Islet of Langerhans (tissue), 1 donor: ENCODE data around the gene ZFP57.

Experiments
- FAIRE-seq: peaks from one replicate; lab custom pipeline; 2011; peaks lifted over from hg19 to GRCh38; lab: Jason Lieb, UNC

The ZFP57 gene

DNA sequence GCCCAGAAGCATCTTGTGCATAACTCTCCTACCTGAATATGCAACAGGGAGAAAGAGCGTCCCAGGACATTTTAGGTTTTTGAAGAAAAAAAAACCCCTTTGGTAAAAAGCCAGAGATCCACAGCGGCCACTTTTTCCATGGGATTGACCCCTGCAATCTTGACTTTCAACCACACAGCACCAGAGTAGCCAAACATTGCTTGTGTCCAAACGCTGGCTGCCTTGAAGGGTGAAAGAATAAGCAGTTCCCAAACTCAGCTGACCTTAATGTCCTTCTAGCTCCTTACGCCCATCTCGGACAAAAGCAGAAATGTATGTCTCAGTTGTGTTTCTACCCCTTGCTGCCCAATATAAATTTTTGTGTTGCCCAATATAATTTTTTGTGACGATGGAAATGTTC, 25.3 kb downstream of the ZFP57 start:
- FAIRE-seq: no peak

DNA sequence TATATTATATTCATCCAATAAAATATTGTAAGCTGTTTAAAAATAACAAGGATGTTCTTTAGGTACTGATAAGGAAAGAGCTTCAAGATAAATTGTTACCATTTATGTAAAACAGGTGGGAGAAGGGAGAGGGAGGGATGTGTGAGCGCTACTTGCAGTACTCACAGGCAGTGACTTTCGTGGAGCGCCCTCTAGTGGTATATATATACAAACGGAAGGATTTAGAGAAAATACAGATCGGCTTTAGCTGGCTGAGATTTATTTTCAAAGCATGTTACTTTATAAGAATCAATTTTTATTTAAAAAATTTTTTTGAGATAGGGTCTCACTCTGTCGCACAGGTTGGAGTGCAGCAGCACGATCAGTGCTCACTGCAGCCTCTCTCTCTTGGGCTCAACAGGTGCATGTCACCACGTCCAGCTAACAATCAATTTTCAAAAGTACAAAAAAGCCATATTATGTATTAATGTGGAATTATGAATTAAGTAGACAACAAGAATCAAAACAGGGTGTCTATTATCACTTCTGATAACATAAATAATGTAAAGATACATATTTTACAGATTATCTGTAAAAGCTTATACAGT, 27.4 kb downstream of the ZFP57 start:
- peak; percentile 64 for FAIRE-seq

DNA sequence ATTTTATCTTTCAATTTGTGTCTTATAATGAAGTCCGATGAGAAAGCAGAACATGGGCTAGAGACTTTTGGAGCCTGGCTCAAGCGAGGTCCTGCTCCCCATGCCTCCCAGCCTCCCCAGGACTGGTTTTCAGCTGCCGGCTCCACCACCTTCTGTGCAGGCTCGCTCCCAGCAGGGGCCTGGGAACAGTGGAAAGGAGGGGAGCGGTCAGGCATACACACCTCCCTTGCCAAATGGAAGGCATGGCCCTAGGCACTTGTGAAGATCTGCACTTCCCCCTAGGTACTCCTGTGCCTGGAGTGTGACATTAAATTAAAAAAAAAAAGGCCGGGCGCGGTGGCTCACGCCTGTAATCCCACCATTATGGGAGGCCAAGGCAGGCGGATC, 28.8 kb downstream of the ZFP57 start:
- no peak for FAIRE-seq

DNA sequence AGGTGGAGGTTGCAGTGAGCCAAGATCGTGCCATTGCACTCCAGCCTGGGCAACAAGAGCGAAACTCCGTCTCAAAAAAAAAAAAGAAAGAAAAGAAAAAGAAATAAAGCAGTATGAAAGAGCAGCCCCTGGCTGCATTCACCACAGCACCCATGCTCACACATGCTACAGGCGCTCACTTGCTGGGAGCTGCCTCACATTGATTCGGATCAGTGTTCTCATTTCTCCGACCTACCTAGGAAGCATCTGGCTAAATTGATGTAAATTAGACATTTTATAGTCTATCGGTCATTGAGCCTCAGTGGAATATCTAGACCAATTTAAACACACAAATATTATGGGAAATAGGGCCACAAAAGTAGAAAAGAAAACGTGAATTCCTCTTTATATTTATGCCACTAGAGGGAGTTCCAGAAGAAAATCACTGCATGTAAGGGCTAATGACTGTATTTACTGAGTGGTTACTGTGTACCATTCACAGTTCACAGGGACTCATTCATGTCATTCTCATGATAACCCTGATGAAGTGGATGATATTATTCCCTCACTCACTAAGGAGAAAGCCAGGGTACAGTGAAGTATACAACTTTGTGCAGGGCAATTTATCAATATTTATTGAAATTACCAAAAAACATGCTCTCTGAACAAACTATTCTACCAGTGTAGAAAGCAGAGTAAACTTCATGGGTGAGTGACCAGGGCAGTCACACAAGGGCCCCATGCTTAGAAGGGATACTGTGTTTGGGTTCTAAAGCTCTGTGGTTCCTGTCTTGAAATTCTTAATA, 29.3 kb downstream of the ZFP57 start:
- FAIRE-seq: no peak

DNA sequence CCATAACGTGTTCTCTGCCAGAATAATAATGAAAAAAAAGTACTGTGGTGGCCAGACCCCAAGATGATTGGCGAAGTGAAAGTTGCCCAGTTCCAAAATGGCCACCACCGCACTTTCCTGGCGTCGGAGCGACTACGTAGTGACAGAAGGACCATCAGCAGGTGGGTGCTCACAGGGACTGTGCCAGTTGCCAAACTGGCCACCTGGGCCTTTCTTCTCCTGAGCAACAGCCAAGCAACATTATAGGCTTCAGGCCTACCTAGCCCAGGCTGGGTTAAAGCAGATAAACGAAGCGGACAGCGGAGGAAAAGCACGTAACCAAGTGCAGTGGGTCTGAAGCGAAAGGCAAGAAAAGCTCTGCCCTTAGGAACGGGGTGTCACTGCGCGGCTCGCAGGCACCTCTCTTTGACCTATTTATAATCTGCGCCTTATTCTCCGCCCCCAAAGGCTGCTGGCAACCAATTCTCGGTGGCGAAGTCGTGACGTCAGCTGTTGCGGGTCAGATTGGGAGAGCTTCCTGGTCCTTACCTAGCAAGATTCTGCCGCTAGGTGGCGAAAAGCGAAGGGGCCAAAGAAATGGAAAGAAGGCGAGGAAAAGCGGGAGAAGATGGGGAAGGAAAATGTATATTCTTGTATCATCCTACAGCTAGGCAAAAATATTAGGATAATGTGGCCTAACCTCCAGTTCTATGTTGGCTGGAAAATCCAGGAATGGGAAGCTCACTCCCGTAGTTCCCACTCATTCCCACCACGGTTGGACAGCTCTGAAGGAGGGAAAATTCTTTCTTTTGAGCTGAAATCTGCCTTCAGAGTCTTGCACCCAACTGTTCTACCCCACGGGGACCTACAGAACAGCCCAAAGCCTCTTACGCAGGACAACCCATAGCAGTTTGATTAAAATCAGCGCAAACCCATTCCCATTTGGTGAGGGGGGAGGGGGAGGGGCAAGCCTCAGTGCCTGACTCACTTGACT, 31.0 kb downstream of the ZFP57 start:
- FAIRE-seq: peak; percentile 90

DNA sequence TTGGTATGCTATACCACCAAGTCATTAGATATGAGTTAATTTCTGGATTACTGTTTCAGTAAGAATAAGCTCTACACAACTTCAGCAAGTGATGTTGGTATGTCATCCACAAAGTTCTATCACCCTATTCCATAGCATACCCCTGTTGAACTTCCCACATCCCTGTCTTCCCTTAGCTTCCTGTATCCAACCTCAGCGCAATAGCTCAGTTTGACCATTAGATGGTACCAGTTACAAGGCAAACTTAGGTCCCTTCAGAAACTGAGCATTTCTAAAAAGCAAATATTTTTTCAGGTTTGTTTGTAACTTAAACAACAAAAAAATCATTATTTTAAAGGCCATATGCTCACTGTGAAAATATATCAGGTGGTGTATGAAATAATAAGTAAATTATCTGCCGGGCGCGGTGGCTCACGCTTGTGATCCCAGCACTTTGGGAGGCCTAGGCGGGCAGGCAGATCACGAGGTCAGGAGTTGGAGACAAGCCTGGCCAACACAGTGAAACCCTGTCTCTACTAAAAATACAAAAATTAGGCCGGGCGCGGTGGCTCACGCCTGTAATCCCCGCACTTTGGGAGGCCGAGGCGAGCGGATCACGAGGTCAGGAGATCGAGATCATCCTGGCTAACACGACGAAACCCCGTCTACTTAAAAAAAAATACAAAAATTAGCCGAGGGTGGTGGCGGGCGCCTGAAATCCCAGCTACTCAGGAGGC, 32.9 kb downstream of the ZFP57 start:
- no peak for FAIRE-seq

DNA sequence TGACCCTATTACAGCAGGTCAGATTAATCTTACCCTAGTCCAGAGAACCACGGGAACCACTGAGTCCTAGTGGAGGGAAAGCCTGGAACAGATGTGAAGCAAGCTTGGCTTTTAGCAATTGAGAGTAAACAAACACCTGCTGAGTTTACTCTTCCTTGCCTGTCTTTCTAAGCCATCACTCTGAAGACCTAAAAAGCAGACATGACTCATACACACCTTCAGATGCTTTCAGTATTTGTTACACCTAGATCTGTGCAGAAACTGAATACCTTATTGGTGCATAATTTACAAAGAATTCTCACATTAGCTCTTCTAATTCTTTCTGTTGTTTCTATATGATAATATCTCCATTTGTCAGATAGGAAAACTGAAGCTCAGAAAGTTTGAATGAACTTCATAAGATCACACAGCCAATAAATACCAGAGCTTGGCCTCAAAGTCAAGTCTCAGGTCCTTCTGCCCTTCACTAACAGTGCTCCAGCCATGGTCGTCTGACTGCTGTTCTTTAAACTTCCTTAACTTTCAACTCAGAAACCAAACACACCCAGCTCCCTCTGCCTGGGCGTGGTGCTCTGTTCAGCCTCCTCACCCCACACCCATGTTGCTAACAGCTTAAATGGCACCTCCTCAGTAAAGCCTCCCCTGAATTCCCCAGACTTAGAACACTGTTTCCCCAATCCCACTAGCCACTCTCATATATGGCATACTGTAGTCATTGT, 39.4 kb downstream of the ZFP57 start:
- FAIRE-seq: no peak

DNA sequence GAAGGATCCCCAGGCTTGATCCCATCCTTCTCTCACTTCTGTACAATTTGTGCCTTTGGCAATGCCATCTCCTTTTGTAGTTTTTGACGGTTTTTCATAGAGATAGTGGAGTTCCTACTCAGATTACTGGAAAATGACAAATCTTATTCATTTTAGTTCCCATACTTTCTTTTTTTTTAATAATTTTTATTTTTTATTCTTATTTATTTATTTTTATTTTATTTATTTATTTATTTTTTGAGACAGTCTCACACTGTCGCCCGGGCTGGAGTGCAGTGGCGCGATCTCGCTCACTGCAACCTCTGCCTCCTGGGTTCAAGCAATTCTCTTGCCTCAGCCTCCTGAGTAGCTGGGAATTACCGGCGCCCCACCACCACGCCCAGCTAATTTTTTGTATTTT, 43.7 kb downstream of the ZFP57 start:
- no peak for FAIRE-seq

DNA sequence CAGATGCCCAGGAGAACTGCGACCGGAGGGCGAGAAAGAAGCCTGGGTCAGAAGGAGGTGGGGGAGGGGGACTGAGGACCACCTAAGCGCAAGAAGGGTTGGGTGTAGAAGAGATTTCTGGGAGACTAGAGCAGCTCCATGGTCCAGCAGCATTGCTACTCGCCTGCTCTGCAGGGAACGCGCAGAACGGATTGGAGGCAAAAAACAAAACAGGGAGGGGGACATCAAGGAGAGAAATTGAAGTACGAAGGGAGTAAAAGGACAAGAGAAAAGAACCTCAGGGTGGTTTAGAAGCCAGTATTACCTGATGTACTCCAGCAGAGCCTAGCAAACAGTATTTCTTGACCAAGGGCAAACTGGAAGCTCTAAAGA, 47.4 kb downstream of the ZFP57 start:
- FAIRE-seq: no peak

DNA sequence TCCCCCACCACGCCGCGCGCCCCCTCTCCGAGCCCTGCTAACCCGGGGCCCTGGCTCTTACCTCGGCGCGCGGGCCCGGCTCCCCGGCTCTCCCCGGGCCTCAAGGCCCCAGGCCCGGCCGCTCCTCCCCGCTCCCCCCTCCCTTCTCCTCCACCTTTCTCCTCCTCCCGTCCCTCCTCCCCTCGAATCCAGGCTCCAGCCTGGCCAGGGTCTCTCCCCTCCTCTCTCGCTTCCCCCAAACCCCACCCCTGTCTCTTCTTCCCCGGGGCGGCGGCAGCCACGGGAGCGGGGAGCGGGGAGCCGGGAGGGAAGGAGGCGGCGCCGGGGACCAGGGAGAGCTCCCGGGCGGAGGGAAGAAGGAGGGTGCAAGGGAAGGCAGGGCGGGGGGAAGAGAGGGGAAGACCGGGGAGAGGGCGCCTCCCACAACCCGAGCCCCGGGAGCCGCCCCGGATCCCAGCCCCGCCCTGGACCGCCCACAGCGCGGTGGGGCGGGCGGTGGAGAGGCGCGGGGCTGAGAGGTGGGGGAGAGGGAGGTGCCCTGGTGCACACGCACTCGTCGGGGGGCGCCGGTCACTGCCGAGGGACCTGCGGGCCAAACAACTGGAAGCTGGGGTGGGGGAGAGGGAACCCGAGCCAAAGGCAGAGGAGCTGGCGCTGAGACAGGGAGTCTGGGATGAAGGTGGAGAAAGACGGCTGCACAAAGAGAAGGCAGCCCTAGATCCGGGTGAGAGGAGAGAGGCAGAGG, 48.0 kb downstream of the ZFP57 start, which contains the start of gene GABBR1:
GABBR1 (minus strand) TSS at position 395 of the 745 bp plus-strand sequence. CDS start 798 bp downstream, outside the sequence.
- FAIRE-seq: no peak

DNA sequence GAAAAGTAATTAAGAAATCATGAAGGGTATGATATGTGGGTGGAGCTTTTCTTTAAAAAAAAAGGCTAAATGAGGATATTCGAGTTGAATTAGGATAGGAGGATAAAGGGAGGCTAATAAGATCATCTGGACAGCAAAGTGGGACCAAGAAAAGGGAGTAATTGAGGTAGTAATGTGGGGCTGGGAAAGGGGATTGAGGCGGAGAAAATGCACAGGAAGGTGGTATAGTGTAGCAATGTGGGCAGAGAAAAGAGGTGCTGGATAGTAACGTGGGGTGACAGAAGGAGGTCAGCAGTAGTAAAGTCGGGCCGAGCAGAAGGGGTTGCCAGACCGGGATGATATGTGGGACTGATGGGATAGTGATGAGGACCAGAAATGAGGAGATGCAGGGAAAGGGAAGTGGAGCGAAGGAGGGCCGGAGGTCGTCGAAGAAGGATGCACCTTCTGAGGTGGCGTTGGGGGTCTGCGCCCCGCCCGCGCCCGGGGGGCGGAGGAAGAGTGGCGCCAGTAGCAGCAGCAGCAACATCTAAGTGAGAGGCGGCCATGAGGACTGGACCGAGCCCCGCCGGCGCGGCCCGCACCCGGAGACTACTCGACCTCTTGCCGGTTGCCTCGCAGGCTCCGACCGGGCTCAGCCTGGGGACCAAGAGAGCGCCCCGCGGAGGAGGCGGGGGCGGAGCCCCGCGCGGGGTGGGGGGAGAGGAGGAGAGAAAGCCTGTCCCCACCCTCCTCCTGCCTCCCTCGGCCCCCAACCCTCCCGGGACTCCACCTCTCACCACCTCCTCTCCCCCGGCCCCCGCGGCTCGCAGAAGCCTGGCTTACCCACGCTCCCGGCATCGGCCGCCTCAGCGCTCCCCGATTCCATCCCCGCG, 48.9 kb downstream of the ZFP57 start:
- FAIRE-seq: no peak

DNA sequence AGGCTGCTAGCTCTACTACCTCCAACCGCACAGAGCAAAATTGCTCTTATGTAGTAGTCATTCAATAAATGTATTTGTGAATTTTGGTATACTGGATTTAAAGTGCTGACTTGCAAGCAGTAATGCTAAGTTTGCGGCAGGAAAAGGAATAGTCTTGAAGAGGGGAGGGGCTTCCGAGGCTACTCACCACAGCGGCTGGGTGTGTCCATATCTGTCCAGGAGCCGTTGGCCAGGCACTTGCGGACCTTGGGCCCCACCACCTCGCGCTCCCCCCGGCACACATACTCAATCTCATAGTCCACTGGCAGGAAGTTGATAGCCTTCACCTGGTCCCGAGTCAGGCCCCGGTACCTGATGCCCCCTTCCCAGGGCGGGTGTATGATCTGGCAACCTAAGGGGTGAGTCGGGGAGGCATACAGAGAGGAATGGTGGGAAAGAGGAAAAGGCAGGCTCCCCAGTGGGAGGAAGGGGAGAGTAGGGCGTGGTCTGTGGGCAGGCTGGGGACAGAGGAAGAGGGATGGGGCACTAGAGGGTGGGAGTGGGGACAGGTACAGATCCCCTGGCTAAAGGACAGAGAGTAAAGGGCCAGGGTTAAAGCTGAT, 49.6 kb downstream of the ZFP57 start:
- no peak for FAIRE-seq

DNA sequence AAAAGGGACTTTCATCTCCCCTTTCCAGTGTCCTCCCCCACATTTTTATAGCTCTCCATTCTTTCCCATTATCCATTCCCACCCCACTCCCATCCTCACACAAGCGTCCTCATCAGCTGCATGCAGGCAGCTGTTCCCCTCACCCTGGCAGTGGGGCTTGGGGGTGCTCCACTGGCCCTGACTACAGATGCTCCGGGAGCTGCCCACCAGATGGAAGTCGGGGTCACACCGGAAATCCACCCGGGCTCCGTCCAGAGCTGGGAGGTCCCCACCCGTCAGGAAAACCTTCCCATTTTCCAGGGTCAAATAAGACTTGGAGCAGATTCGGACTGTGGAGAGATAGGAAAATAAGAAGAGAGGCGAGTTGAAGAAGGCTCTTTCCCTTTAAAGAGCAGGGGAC, 50.6 kb downstream of the ZFP57 start:
- no peak for FAIRE-seq

DNA sequence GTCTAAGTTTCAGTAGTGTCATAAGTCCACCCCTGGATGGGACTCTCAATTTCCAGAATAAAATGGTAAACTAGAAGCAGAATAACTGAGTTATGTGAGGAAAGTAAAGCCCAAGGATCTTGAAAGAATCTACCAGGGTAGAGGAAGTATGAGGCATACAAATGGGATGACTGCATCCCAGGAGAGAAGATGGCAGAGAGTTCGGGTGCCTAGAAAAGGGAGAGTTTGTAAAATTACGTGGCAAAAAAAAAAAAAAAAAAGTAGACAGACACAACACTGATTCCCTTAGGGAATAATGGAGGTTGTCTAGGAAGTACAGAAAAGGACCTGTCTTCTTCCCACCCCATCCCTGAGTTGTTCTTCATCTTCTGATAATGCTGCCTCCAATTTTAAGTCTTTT, 51.4 kb downstream of the ZFP57 start:
- no peak for FAIRE-seq

DNA sequence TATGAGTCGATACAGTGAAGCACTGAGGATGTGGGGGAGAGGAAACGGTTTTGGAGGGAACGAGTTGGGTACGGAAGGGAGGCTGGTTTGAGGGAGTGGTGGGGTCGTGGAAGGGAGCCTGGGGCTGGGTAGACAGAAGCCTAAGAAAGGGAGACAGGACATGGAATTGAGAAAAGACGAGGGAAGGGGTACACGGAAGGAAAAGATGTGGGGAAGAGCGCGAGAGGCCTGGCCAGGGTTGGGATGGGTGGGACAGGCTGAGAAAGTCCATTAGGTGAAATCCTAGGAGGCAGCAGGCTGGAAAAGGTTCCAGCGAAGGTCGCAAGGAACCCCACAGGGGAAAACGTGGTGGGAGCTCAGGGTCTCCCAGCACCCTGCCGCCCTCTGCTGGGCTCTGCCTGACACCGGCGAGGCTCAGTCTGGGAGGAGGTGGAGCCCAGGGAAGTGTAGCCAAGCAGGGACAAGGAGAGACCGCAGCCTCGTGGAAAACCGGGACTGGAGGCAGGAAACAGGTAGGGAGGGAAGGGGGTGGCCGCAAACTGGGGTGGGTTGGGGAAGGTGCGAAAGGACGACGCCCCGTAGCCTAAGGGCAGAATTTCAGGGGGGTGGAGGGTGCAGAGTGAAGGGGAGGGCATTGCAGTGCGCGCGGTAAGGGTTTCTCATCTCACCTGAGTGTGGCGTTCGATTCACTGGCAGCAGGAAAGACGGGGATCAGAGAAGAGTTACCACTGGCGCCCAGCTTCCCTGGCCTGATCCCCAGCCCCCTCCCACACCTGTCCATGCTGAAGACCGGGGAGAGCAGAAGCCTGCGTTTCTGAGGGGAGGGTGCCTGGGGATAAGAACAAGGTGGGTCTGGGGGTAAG, 52.3 kb downstream of the ZFP57 start:
- no peak for FAIRE-seq

DNA sequence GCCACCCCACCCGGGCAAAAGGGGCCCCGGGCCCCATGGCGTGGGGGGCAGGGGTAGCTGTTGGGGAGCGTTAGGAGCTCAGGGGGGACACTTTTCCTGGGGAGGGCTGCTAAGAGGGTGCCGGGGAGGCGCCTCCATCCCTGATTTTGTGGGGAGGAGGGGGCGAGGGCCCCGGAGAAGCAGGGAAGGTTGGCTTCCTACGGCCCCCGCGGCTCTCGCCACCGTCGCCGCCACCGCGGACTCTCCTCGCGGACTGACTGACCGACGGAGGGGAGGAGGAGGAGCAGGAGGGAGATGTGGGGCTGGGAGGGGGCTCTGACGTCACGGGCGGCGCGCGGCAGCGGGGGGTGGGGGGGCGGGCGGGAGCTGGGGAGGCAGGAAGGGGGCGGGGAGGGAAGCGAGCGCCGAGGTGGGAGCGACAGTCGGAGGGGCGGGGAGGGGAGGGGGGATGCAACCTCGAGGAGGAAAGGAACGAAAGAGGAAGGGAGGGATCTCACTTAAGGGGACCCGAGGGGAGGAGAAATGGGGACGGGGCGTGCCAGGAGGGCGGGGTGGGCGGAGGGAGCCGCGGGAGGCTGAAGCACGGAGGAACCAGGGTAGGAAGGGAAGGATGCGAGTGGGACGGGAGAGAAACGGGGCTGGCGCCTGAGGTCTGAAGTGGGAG, 53.1 kb downstream of the ZFP57 start:
- FAIRE-seq: no peak

DNA sequence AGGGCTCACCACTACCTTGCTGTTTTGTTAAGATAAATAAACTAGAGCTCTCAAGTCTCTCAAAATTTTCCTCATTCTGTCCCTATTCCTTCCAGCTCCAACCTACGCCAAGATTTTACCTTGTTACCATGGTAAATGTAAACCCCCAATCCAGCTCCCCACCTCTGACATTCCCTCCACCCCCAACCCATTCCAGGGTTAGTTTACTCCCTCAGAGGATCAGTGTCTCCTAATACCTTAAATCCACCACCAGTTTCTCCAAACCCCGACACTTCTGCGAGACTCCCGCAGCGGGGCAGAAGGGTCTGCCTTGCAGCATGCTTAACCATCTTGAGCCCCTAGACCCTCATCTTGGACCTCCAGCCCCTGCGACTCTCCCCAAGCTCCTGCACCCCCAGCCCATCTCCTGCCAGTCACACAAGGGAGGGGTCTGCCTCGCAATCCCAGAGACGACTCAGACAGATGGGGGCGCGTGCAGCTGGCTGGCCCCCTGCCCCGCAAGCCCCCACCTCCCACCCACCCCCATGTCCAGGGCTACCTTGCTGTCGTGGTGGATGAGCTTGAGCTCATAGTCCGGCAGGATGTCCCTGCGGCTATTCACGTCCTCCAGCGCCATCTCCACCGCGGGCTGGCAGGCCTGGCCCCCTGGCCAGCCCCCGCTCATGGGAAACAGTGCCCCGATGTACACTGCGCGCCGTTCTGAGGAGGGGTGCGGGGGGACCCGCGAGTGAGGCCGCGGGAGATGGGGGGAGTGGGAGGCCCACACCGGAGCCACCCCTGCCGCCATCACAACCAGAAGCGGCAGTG, 53.8 kb downstream of the ZFP57 start:
- no peak for FAIRE-seq
